PC-9 (cell line): ENCODE results near the gene IMMP2L.

Experiments used
- EZH2 ChIP-seq: fragments of 200-600 bp; sonication (generic); IDR thresholded peaks from 2 replicates; pipeline ENCODE4 v1.8.0; 2017; ENCODE audit warnings: antibody characterized with exemption, low read depth
- TF ChIP-seq, protein P1 (sequence below): fragments of 200-600 bp; sonication (generic); conservative IDR thresholded peaks from 2 replicates; pipeline ENCODE4 v1.6.1; 2017; ENCODE audit warnings: mixed run types, antibody characterized with exemption, mild to moderate bottlenecking, moderate library complexity

DNA sequence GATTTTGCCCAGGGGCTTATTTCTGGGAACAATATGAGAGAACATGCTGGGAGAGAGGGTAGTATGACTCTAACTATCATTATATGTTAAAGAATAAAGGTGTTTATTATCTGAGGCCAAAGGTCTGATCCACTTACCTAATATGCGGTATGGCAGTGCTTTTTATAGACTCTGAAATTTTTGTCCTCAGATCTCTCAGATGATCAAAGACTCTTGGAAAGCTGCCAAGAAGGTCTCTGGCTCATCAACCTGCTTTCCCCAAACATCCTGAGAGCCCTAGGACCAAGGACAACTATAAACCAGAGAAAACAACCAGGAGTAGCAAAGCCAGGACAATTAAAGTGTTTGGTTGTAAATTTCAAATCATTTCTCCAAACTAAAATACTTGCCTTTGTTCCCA lies 727.1 kb downstream of the IMMP2L start:
- no peak for TF ChIP-seq EZH2
- TF ChIP-seq, protein P1, sequence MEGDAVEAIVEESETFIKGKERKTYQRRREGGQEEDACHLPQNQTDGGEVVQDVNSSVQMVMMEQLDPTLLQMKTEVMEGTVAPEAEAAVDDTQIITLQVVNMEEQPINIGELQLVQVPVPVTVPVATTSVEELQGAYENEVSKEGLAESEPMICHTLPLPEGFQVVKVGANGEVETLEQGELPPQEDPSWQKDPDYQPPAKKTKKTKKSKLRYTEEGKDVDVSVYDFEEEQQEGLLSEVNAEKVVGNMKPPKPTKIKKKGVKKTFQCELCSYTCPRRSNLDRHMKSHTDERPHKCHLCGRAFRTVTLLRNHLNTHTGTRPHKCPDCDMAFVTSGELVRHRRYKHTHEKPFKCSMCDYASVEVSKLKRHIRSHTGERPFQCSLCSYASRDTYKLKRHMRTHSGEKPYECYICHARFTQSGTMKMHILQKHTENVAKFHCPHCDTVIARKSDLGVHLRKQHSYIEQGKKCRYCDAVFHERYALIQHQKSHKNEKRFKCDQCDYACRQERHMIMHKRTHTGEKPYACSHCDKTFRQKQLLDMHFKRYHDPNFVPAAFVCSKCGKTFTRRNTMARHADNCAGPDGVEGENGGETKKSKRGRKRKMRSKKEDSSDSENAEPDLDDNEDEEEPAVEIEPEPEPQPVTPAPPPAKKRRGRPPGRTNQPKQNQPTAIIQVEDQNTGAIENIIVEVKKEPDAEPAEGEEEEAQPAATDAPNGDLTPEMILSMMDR: no peak
